Adrenal gland (tissue), 5 donors: ENCODE measurements around the gene ERC1.

Experiments used
- CTCF ChIP-seq, 6 experiments: fragments of 450-650 bp in 4 of 6; fragments of 200-600 bp in 2 of 6; sonication (generic) in 1 of 6; IDR thresholded peaks; 1 replicate in 5 of 6; 2 replicates in 1 of 6; pipeline versions ENCODE4 v1.5.1 to v1.8.0; 2016 to 2021; ENCODE audit warnings: antibody characterized with exemption in 6 of 6, mild to moderate bottlenecking in 2 of 6, moderate library complexity in 1 of 6
- POLR2A ChIP-seq, 2 donors: fragments of 450-650 bp; IDR thresholded peaks; one replicate each; pipeline ENCODE4 v1.6.1; 2017; ENCODE audit warnings: antibody characterized with exemption in 2 of 2, mild to moderate bottlenecking in 2 of 2, moderate library complexity in 1 of 2
- donor health status: DM: no; HTN: no; CAD: no.

GRCh38 chr12:1226951-1227350, 235.9 kb downstream of the ERC1 start:
- no peak for TF ChIP-seq CTCF (IDR thresholded peaks at IDR 0.05)
- no peak for TF ChIP-seq POLR2A (IDR thresholded peaks at IDR 0.05)
